WTC11 (cell line): Measurements from ENCODE around the gene DSN1.
A peak's percentile ranks its signal among the peaks of the same experiment; 100 is the strongest.

Experiments used
- CBFB ChIP-seq: sonication (generic); formaldehyde crosslinking; IDR thresholded peaks from 2 replicates; pipeline ENCODE4 v1.8.1; 2022; ENCODE audit warnings: mild to moderate bottlenecking, low read depth, missing genetic modification reagents
- MXD4 ChIP-seq: fragments of 250-450 bp; sonication (Bioruptor Pico); IDR thresholded peaks from 2 replicates; pipeline ENCODE4 v1.8.0; 2021; ENCODE audit warnings: mild to moderate bottlenecking, moderate library complexity, borderline replicate concordance
- ZNF138 ChIP-seq: sonication (generic); formaldehyde crosslinking; conservative IDR thresholded peaks from 2 replicates; pipeline ENCODE4 v1.8.1; 2022; ENCODE audit warnings: mild to moderate bottlenecking, moderate library complexity, missing genetic modification reagents
- ZNF263 ChIP-seq: sonication (generic); formaldehyde crosslinking; IDR thresholded peaks from 2 replicates; pipeline ENCODE4 v1.8.1; 2022; ENCODE audit warnings: low read depth, mild to moderate bottlenecking, moderate library complexity, missing genetic modification reagents
- ZNF416 ChIP-seq: fragments of 250-450 bp; sonication (Bioruptor Pico); IDR thresholded peaks from 2 replicates; pipeline ENCODE4 v1.9.0; 2021; ENCODE audit warnings: mild to moderate bottlenecking, inconsistent platforms
- TF ChIP-seq, protein P1 (sequence below): fragments of 200-600 bp; IDR thresholded peaks from 2 replicates; pipeline ENCODE4 v1.8.0; 2022; ENCODE audit warnings: antibody characterized with exemption
- TF ChIP-seq, protein P2 (sequence below): sonication (generic); formaldehyde crosslinking; IDR thresholded peaks from 2 replicates; pipeline ENCODE4 v1.8.1; 2022; ENCODE audit warnings: low read depth, missing genetic modification reagents, borderline replicate concordance
- TF ChIP-seq, protein P3 (sequence below): sonication (generic); formaldehyde crosslinking; IDR thresholded peaks from 2 replicates; pipeline ENCODE4 v1.8.0; 2022; ENCODE audit warnings: mild to moderate bottlenecking, missing genetic modification reagents
- TF ChIP-seq, protein P4 (sequence below): sonication (generic); formaldehyde crosslinking; IDR thresholded peaks from 2 replicates; pipeline ENCODE4 v1.8.0; 2022; ENCODE audit warnings: mild to moderate bottlenecking, missing genetic modification reagents
- TF ChIP-seq, protein P5 (sequence below): sonication (generic); formaldehyde crosslinking; IDR thresholded peaks from 2 replicates; pipeline ENCODE4 v1.8.1; 2023; ENCODE audit warnings: mild to moderate bottlenecking, missing genetic modification reagents, borderline replicate concordance

DNA sequence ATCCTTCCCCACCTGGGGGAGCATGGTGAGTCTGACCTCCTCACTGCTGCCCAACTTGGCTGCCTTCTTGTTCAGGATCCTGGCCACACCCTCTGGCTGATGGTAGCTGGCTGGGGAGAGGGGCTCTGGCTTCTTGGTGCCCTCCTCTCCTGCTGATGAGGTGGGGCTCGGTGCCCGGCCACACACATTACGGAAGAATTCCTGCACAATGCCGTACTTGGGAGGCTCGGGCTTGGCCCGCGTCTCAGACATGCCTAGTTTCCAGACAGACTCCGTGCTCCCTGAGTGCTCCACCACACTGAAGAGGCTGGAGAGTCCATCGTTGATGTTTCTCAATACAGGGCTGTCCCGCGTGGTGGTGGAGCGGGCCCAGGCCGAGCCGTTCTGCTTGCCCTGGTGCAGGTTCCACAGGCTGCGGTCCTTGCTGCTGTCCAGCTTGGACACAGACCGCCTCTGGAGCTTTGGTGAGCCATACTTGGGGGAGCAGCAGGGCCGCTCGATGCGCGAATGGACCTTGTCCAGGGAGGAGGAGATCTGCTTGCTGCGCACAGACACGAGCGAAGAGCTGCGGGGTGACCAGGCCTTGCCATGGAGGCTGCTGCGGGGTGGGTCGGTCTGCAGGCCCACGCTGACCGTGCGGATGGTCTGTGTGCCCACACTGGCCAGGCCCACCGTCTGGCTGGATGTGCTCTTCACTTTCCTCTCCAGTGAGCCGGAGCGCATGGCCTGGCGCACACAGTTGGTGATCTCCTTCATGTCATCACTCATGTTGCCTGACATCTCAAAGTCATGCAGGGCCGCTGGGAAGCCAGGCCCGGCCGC is 19.9 kb upstream of the DSN1 start:
- TF ChIP-seq, protein P1, sequence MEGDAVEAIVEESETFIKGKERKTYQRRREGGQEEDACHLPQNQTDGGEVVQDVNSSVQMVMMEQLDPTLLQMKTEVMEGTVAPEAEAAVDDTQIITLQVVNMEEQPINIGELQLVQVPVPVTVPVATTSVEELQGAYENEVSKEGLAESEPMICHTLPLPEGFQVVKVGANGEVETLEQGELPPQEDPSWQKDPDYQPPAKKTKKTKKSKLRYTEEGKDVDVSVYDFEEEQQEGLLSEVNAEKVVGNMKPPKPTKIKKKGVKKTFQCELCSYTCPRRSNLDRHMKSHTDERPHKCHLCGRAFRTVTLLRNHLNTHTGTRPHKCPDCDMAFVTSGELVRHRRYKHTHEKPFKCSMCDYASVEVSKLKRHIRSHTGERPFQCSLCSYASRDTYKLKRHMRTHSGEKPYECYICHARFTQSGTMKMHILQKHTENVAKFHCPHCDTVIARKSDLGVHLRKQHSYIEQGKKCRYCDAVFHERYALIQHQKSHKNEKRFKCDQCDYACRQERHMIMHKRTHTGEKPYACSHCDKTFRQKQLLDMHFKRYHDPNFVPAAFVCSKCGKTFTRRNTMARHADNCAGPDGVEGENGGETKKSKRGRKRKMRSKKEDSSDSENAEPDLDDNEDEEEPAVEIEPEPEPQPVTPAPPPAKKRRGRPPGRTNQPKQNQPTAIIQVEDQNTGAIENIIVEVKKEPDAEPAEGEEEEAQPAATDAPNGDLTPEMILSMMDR, result no peak
- TF ChIP-seq, protein P2, sequence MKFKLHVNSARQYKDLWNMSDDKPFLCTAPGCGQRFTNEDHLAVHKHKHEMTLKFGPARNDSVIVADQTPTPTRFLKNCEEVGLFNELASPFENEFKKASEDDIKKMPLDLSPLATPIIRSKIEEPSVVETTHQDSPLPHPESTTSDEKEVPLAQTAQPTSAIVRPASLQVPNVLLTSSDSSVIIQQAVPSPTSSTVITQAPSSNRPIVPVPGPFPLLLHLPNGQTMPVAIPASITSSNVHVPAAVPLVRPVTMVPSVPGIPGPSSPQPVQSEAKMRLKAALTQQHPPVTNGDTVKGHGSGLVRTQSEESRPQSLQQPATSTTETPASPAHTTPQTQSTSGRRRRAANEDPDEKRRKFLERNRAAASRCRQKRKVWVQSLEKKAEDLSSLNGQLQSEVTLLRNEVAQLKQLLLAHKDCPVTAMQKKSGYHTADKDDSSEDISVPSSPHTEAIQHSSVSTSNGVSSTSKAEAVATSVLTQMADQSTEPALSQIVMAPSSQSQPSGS (CRISPR knock-in tag), result no peak
- TF ChIP-seq CBFB (CRISPR knock-in tag) (no peak), ZNF138 (CRISPR knock-in tag) (no peak), MXD4 (CRISPR knock-in tag) (no peak), ZNF263 (CRISPR knock-in tag) (0 out of 2 replicates have a peak, but pooled peaks have one; percentile 52), ZNF416 (no peak)
- TF ChIP-seq, protein P3, sequence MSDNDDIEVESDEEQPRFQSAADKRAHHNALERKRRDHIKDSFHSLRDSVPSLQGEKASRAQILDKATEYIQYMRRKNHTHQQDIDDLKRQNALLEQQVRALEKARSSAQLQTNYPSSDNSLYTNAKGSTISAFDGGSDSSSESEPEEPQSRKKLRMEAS (CRISPR knock-in tag), result no peak
- TF ChIP-seq, protein P4, sequence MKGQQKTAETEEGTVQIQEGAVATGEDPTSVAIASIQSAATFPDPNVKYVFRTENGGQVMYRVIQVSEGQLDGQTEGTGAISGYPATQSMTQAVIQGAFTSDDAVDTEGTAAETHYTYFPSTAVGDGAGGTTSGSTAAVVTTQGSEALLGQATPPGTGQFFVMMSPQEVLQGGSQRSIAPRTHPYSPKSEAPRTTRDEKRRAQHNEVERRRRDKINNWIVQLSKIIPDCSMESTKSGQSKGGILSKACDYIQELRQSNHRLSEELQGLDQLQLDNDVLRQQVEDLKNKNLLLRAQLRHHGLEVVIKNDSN (CRISPR knock-in tag), result no peak
- TF ChIP-seq, protein P5, sequence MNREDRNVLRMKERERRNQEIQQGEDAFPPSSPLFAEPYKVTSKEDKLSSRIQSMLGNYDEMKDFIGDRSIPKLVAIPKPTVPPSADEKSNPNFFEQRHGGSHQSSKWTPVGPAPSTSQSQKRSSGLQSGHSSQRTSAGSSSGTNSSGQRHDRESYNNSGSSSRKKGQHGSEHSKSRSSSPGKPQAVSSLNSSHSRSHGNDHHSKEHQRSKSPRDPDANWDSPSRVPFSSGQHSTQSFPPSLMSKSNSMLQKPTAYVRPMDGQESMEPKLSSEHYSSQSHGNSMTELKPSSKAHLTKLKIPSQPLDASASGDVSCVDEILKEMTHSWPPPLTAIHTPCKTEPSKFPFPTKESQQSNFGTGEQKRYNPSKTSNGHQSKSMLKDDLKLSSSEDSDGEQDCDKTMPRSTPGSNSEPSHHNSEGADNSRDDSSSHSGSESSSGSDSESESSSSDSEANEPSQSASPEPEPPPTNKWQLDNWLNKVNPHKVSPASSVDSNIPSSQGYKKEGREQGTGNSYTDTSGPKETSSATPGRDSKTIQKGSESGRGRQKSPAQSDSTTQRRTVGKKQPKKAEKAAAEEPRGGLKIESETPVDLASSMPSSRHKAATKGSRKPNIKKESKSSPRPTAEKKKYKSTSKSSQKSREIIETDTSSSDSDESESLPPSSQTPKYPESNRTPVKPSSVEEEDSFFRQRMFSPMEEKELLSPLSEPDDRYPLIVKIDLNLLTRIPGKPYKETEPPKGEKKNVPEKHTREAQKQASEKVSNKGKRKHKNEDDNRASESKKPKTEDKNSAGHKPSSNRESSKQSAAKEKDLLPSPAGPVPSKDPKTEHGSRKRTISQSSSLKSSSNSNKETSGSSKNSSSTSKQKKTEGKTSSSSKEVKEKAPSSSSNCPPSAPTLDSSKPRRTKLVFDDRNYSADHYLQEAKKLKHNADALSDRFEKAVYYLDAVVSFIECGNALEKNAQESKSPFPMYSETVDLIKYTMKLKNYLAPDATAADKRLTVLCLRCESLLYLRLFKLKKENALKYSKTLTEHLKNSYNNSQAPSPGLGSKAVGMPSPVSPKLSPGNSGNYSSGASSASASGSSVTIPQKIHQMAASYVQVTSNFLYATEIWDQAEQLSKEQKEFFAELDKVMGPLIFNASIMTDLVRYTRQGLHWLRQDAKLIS (CRISPR knock-in tag), result no peak
